ENCODE results near the gene CRKL. TPM values are rescaled to one million over a fixed set of nuclear protein-coding genes. Genes with fewer than 3 reads are reported as not detected.

The CRKL gene
- polyA plus RNA-seq, 1 of the 3 experiments (the other 2 are of a cell fraction): 9.6 TPM

DNA sequence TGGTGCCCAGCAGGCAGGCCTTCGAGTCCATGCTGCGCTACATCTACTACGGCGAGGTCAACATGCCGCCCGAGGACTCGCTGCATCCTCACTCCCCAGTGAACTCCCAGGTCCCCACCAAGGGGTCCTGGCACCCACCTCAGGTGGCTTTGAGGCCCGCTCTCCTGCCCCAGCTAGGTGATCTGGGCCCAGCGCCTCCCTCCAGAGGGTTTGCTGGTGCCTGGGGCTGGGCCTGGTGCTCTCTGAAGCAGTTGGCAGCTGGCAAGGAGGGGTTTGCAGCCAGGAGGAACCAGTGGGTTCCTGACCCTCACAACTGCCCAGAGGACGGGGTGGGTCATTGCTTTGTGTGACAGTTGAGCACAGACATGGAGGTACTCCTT lies 78.8 kb downstream of the CRKL start:
- Histone ChIP-seq H3K4me1 (ENCODE audit: control insufficient read depth in 1 of 2, insufficient read depth in 2 of 2, low read depth in 1 of 2, low read length in 1 of 2) (peaks cover 12 to 21% of the 10 kb centered on the region in 2 experiments; a peak in 3 of 4 replicates), H3K27me3 (ENCODE audit: insufficient read depth) (no peaks in the 10 kb centered on the region), H3F3A (replicated peaks; ENCODE audit: insufficient read depth) (peaks cover 7% of the 10 kb centered on the region), H3K9ac (no peak overlapping the region), H2AFZ (ENCODE audit: low read depth) (no peak overlapping the region), H3K36me3 (replicated peaks in 1 of 2; ENCODE audit: control insufficient read depth in 1 of 2, insufficient read depth in 2 of 2, low read length in 1 of 2) (peaks cover 7 to 64% of the 10 kb centered on the region in 2 experiments), H3K4me2 (no peak overlapping the region), H3K9me2 (no peaks in the 10 kb centered on the region), H4K20me1 (ENCODE audit: insufficient read depth) (0 out of 2 replicates have a peak, but pooled peaks cover 5% of the 10 kb centered on the region), H3K9me3 (no peaks in the 10 kb centered on the region), H3K27ac (ENCODE audit: low read depth in 2 of 2, low read length in 1 of 2) (no peak overlapping the region), H3K4me3 (ENCODE audit: low read depth in 2 of 2, low read length in 1 of 2) (no peak overlapping the region), H3K79me2 (ENCODE audit: insufficient read depth) (peaks cover 16% of the 10 kb centered on the region)
- TF ChIP-seq, protein P1, sequence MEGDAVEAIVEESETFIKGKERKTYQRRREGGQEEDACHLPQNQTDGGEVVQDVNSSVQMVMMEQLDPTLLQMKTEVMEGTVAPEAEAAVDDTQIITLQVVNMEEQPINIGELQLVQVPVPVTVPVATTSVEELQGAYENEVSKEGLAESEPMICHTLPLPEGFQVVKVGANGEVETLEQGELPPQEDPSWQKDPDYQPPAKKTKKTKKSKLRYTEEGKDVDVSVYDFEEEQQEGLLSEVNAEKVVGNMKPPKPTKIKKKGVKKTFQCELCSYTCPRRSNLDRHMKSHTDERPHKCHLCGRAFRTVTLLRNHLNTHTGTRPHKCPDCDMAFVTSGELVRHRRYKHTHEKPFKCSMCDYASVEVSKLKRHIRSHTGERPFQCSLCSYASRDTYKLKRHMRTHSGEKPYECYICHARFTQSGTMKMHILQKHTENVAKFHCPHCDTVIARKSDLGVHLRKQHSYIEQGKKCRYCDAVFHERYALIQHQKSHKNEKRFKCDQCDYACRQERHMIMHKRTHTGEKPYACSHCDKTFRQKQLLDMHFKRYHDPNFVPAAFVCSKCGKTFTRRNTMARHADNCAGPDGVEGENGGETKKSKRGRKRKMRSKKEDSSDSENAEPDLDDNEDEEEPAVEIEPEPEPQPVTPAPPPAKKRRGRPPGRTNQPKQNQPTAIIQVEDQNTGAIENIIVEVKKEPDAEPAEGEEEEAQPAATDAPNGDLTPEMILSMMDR (IDR thresholded peaks at IDR 0.05): no peak
- TF ChIP-seq NRF1 (IDR thresholded peaks at IDR 0.05; ENCODE audit: low read depth, low read length): no peak
- TF ChIP-seq SMC3 (IDR thresholded peaks at IDR 0.05; ENCODE audit: low read depth, low read length): no peak
- TF ChIP-seq, protein P2, sequence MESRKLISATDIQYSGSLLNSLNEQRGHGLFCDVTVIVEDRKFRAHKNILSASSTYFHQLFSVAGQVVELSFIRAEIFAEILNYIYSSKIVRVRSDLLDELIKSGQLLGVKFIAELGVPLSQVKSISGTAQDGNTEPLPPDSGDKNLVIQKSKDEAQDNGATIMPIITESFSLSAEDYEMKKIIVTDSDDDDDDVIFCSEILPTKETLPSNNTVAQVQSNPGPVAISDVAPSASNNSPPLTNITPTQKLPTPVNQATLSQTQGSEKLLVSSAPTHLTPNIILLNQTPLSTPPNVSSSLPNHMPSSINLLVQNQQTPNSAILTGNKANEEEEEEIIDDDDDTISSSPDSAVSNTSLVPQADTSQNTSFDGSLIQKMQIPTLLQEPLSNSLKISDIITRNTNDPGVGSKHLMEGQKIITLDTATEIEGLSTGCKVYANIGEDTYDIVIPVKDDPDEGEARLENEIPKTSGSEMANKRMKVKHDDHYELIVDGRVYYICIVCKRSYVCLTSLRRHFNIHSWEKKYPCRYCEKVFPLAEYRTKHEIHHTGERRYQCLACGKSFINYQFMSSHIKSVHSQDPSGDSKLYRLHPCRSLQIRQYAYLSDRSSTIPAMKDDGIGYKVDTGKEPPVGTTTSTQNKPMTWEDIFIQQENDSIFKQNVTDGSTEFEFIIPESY (IDR thresholded peaks at IDR 0.05; ENCODE audit: borderline replicate concordance, low read depth): no peak
- no peak for TF ChIP-seq CHD2 (IDR thresholded peaks at IDR 0.05; ENCODE audit: low read length, partially characterized antibody)
- no peak for TF ChIP-seq TCF12 (IDR thresholded peaks at IDR 0.05)
- no peak for TF ChIP-seq YY1 (IDR thresholded peaks at IDR 0.05; ENCODE audit: low read depth)
- no peak for TF ChIP-seq POLR2AphosphoS5 (IDR thresholded peaks at IDR 0.05; ENCODE audit: low read depth, low read length)
- no peak for TF ChIP-seq RCOR1 (IDR thresholded peaks at IDR 0.05; ENCODE audit: low read length)
- no peak for TF ChIP-seq NFIC (IDR thresholded peaks at IDR 0.05; ENCODE audit: borderline replicate concordance)
- no peak for TF ChIP-seq RAD21 (IDR thresholded peaks at IDR 0.05; ENCODE audit: low read length)
- no peak for TF ChIP-seq TAF1 (IDR thresholded peaks at IDR 0.05; ENCODE audit: borderline replicate concordance, low read depth, low read length)
- no peak for TF ChIP-seq MXI1 (IDR thresholded peaks at IDR 0.05; ENCODE audit: low read depth, low read length)
- no peak for TF ChIP-seq GABPA (IDR thresholded peaks at IDR 0.05; ENCODE audit: low read depth)
- TF ChIP-seq JUND (IDR thresholded peaks at IDR 0.05): no peak
- ChIA-PET CTCF (no interaction called here), POLR2A (interaction anchor here (1.4 kb wide), 1 partner anchor 19 kb away, joined by 3 read pairs; the partner anchor contains the start of gene P2RX6)
- 100% methylated on average over 1 of the region's 10 CpGs for WGBS (ENCODE audit: low lambda C conversion rate)
- DNase-seq: no peak
